GM13976 (cell line): ENCODE results near the gene POLR2J.

Source experiments
- DNase-seq: peaks from one replicate; pipeline ENCODE4 v3.0.0; 2012; ENCODE audit warnings: low spot score
- in situ Hi-C: fragments of 300-500 bp; cut with MboI; formaldehyde crosslinking; loops from one replicate; pipeline ENCODE4 v1.12.0; 2022; ENCODE audit warnings: low sequenced_read_pairs, mixed read lengths, inconsistent platforms; ENCODE audit not compliant: unreplicated experiment
- TF ChIP-seq, protein P1 (sequence below): IDR thresholded peaks from 2 replicates; pipeline ENCODE4 v1.5.1; 2012; ENCODE audit warnings: borderline replicate concordance, mild to moderate bottlenecking; ENCODE audit not compliant: insufficient read depth; ENCODE audit errors: extremely low read depth, missing control alignments, control extremely low read depth

POLR2J gene

GRCh38 chr7:102445674-102446071 lies 33.0 kb downstream of the POLR2J start:
- TF ChIP-seq, protein P1, sequence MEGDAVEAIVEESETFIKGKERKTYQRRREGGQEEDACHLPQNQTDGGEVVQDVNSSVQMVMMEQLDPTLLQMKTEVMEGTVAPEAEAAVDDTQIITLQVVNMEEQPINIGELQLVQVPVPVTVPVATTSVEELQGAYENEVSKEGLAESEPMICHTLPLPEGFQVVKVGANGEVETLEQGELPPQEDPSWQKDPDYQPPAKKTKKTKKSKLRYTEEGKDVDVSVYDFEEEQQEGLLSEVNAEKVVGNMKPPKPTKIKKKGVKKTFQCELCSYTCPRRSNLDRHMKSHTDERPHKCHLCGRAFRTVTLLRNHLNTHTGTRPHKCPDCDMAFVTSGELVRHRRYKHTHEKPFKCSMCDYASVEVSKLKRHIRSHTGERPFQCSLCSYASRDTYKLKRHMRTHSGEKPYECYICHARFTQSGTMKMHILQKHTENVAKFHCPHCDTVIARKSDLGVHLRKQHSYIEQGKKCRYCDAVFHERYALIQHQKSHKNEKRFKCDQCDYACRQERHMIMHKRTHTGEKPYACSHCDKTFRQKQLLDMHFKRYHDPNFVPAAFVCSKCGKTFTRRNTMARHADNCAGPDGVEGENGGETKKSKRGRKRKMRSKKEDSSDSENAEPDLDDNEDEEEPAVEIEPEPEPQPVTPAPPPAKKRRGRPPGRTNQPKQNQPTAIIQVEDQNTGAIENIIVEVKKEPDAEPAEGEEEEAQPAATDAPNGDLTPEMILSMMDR: no peak
- no peak for DNase-seq
- in situ Hi-C loops: no loop called here

DNA sequence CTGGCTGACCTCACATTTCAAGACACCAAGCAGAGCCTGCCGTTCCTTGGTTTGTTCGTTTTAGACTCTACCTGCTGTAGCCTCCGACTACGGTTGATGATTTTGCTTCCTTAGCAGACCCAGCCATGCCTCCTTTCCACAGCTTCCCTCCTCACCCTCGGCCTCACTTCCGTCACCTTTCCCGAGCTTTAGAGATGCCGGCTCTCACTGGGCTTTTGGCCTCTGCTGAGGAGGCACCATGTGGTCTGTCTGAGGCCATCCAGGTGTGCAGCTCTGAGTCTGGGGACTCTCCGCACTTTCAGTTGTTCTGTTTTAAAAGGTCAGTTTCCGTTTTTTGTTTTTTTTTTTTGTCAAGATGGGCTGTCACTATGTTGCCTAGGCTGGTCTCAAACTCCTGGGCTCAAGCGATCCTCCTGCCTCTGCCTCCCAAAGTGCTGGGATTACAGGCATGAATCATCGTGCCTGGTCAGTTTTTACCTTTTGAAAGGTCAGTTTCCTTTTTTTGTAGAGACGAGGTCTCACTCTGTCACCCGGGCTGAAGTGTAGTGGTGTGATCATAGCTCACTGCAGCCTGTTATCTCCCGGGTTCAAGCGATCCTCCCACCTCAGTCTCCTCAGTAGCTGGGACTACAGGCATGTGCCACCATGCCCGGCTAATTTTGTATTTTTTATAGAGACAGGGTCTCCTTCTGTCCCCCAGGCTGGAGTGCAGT lies 33.6 kb downstream of the POLR2J start:
- TF ChIP-seq, protein P1: no peak
- DNase-seq: peak; percentile 77
- in situ Hi-C loops: no loop called here

- no peak for DNase-seq
- in situ Hi-C loops: no loop called here
Measured at GRCh38 chr7:102439963-102440795, 38.5 kb downstream of the POLR2J start.

DNA sequence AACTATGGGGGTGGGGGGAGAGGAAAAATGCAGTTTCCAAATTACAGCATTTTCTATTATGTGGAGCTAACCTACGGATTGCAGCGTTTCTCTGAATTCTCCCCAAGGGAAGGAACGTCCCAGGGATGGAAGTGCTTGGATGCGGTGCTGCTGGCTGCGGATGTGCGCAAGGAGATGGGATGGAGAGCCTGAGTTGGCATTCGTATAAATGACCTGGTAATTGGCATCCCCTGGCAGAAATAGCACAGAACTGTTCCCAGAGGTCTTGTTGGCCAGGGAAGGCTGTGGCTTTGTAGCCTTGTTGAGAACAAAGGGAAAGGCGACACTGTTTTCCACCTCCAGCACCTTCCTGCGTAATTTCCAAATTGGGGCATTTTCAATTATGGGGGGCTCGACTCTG lies 42.6 kb downstream of the POLR2J start:
- in situ Hi-C loops: no loop called here
- DNase-seq: no peak
- TF ChIP-seq, protein P1: no peak

More at GRCh38 chr7:102439963-102440795, 38.5 kb downstream of the POLR2J start:
- TF ChIP-seq, protein P1: no peak

GRCh38 chr7:102434039-102434486 lies 44.7 kb downstream of the POLR2J start:
- TF ChIP-seq, protein P1: no peak
- in situ Hi-C loops: no loop called here
- no peak for DNase-seq

DNA sequence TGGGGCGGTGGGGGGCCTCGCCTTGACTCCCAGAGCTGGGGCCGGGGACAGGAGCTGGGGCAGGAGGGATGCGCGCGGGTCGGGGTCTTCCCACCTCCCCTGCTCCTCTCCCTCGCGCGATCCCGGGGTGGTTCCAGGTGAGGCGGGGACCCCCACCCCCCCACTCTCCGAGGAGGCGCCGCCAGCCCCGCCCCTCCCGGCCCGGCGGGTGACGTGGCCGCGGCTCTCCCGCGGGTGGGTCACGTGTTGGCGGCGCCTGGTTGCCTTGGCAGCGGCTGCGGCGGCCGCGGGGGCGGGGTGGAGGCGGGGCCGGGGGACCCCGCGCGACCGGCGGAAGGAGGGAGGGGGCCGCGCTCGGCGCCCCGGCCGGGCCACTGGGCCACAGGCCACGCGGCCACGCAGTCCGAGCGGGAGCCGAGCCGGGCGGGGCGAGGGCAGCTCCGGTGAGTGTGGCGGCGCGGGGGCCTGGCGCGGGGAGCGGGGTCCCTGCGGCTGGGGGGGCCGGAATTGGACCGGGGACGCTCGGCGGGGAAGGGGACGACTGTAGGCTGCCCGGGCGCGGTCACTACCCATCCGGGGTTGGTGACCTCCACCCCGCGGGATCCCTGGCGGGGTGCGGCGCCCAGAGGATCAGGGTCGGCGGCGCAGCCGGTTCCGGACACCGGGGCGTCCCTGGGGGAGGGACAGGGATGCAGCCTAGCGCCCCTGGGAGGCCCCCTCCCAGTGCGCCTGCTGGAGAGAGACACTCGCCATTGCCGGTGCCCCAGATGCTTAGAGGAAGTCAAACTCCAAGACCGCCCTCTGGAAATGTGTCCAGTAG lies 45.3 kb downstream of the POLR2J start, which contains the start of gene ORAI2:
Gene ORAI2 (plus strand): TSS at position 357 of the 820 bp plus-strand sequence. CDS start 5,382 bp downstream, outside the sequence.
- DNase-seq: peak; percentile 91
- TF ChIP-seq, protein P1: no peak
- in situ Hi-C loops: no loop called here
